ENCODE results near the gene FSTL5. TPM values are rescaled to one million over a fixed set of nuclear protein-coding genes. Genes with fewer than 3 reads are reported as not detected.

The FSTL5 gene
- total RNA-seq, 2 donors from 2014 or later: not detected

DNA sequence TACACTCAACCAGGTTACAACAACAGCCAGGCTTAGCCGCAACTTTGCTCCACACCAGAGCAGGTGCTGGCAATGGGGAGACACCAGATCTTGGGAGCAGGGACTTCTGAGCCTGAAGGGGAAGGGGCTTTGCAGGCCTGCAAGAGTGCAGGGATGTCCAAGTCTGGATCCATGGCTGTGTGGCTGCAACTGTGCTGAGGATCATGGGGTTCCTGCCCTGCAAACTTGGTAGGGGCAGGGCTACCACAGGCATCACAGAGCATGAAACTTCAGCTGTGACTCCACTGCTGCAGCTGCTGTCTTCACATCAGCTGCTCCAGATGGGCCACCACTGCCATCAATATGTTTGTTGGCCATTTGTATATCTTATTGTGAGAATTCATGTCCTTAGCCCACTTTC lies 340.4 kb downstream of the FSTL5 start:
- Histone ChIP-seq H3K27me3 (no peaks in the 10 kb centered on the region), H3K36me3 (no peaks in the 10 kb centered on the region), H3K9me3 (peaks cover 0 to 4% of the 10 kb centered on the region in 2 donors), H3K4me1 (no peaks in the 10 kb centered on the region), H3K4me3 (no peak overlapping the region), H3K27ac (no peak overlapping the region)
- DNase-seq (ENCODE audit: low spot score): no peak
- TF ChIP-seq CTCF (IDR thresholded peaks at IDR 0.05): no peak

DNA sequence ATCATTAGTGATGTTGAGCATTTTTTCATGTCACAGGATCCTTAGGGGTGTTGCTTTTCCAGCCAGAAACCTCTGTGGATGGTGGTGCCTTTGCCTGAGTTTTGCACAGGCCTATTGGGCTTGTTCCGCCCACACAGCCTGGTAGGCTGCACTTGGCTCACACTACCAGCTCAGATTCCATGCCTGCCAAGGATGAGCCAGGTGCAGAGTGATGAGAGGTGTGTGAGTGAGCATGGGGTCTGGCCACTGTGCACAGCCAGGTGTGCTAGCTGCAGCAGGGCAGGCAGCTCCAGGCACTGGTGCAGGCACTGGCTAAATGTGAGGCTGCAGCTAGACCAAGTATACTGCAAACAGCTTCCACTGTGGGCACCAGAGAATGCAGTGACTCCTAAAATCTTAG lies 341.6 kb downstream of the FSTL5 start:
- Histone ChIP-seq H3K36me3 (no peaks in the 10 kb centered on the region), H3K9me3 (peaks cover 0 to 4% of the 10 kb centered on the region in 2 donors), H3K27ac (no peak overlapping the region), H3K4me1 (no peaks in the 10 kb centered on the region), H3K4me3 (no peak overlapping the region), H3K27me3 (no peaks in the 10 kb centered on the region)
- DNase-seq (ENCODE audit: low spot score): no peak
- no peak for TF ChIP-seq CTCF (IDR thresholded peaks at IDR 0.05)

DNA sequence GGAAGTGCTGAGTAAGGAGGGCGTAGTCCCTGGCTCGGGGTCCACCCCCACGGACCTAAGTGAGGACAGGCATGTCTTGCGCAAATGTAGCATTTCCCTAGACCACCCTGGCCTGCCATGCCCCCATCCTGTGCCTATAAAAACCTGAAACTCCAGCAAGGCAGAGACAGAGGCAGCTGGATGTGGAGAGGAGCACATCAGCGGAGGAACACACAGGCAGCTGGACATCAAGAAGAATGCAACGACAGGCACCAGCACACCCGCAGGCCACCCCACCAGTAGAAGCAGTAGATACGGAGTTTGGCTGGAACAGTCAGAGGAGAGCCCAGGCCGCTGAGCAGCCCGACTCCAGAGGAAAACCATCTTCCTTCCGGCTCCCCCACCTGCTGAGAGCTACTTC lies 345.9 kb downstream of the FSTL5 start:
- TF ChIP-seq CTCF (IDR thresholded peaks at IDR 0.05): no peak
- no peak overlapping the region for H3K27ac ChIP-seq

GRCh38 chr4:161816958-161817357 lies 346.8 kb downstream of the FSTL5 start:
- no peak for DNase-seq (ENCODE audit: low spot score)
- no peak for TF ChIP-seq CTCF (IDR thresholded peaks at IDR 0.05)
- no peak overlapping the region for H3K27ac ChIP-seq
- H3K9me3 ChIP-seq: no peaks in the 10 kb centered on the region
- H3K4me1 ChIP-seq: no peaks in the 10 kb centered on the region
- H3K4me3 ChIP-seq: no peak overlapping the region
- no peaks in the 10 kb centered on the region for H3K27me3 ChIP-seq
- no peaks in the 10 kb centered on the region for H3K36me3 ChIP-seq

More for the DNA sequence above, 345.9 kb downstream of the FSTL5 start:
- no peaks in the 10 kb centered on the region for H3K4me1 ChIP-seq
- peaks cover 0 to 4% of the 10 kb centered on the region in 2 donors for H3K9me3 ChIP-seq
- no peak for DNase-seq (ENCODE audit: low spot score)
- no peak overlapping the region for H3K4me3 ChIP-seq
- no peaks in the 10 kb centered on the region for H3K27me3 ChIP-seq
- H3K36me3 ChIP-seq: no peaks in the 10 kb centered on the region

GRCh38 chr4:161815841-161816240 lies 348.0 kb downstream of the FSTL5 start:
- Histone ChIP-seq H3K27me3 (no peaks in the 10 kb centered on the region), H3K4me3 (no peak overlapping the region), H3K9me3 (no peaks in the 10 kb centered on the region), H3K36me3 (no peaks in the 10 kb centered on the region), H3K4me1 (no peaks in the 10 kb centered on the region), H3K27ac (no peak overlapping the region)
- no peak for DNase-seq (ENCODE audit: low spot score)
- no peak for TF ChIP-seq CTCF (IDR thresholded peaks at IDR 0.05)

DNA sequence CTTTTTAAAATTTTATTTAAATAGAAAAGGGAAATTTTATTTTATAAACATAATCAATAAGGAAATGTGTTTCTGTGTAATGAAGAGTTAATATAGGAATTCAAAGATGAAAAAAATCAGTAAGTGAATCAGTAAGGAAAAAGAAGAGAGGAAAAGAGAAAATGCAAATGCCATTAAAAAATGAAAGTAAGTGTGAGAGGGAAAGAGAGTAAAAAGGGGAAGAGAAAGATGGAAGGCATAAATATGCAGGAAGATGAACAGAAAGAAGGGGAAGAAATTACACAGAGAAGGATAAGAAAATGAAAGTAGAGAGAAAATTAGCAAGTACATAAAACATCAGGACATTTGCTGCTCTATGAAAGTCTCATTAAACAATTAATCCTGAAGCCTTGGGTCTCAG lies 349.9 kb downstream of the FSTL5 start:
- Histone ChIP-seq H3K36me3 (no peaks in the 10 kb centered on the region), H3K9me3 (no peaks in the 10 kb centered on the region), H3K4me3 (no peak overlapping the region), H3K27me3 (no peaks in the 10 kb centered on the region), H3K27ac (no peak overlapping the region), H3K4me1 (no peaks in the 10 kb centered on the region)
- TF ChIP-seq CTCF (IDR thresholded peaks at IDR 0.05): no peak
- no peak for DNase-seq (ENCODE audit: low spot score)
